Activated CD4-positive, alpha-beta T cell treated with anti-CD3 and anti-CD28 coated beads, Interleukin-2, amount 10 ng/mL, durations not matched to agents 24 days and 14 days (primary cell): ENCODE measurements around the gene C6orf132. TPM values are rescaled to one million over a fixed set of nuclear protein-coding genes. Genes with fewer than 3 reads are reported as not detected.
"Not testable (repeated sequence)": the region's sequence is repeated elsewhere in the genome, so short reads cannot be mapped to it uniquely, and the experiment has no call there.

Source experiments
- DNase-seq: peaks from one replicate; pipeline ENCODE4 v3.0.0; 2022
- H3K27ac Mint-ChIP-seq: one replicate; pipeline ENCODE4 v1.8.0; 2022; ENCODE audit warnings: mild to moderate bottlenecking, mixed read lengths
- H3K27me3 Mint-ChIP-seq: one replicate; pipeline ENCODE4 v1.8.0; 2022; ENCODE audit warnings: mixed read lengths
- H3K36me3 Mint-ChIP-seq: one replicate; pipeline ENCODE4 v1.8.0; 2022; ENCODE audit warnings: low read depth, mild to moderate bottlenecking, mixed read lengths
- H3K4me1 Mint-ChIP-seq: one replicate; pipeline ENCODE4 v1.8.0; 2021; ENCODE audit warnings: mixed read lengths
- H3K4me3 Mint-ChIP-seq: one replicate; pipeline ENCODE4 v1.8.0; 2022; ENCODE audit warnings: mild to moderate bottlenecking, moderate library complexity, mixed read lengths
- H3K9me3 Mint-ChIP-seq: one replicate; pipeline ENCODE4 v1.8.0; 2021; ENCODE audit warnings: mixed read lengths
- intact Hi-C: fragments of 100-400 bp; cut with micrococcal nuclease; formaldehyde crosslinking; loops from one replicate; pipeline ENCODE4 v1.15.1; 2023
- total RNA-seq: library from RNA; stranded (reverse); gene quantifications from 2 replicates; pipeline ENCODE4 v1.2.3, GENCODE V29; 2022

C6orf132 gene
- total RNA-seq, 1 donor from 2014 or later, result 0.40 TPM

DNA sequence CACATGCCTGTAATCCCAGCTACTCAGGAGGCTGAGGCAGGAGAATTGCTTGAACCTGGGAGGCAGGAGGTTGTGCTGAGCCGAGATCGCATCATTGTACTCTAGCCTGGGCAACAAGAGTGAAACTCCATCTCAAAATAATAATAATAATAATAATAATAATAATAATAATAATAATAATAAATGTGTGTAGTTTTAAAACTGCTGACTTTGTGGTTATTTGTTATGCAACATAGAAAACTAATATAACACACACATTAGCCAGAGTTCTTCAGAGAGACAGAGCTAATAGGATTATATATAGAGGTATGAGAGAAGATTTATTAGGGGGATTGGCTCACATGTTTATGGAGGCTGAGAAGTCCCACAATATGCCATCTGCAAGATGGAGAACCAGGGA lies 27.4 kb upstream of the C6orf132 start:
- H3K4me1 Mint-ChIP-seq, H3K27ac Mint-ChIP-seq, H3K27me3 Mint-ChIP-seq, H3K4me3 Mint-ChIP-seq, H3K9me3 Mint-ChIP-seq, H3K36me3 Mint-ChIP-seq, DNase-seq: not testable (repeated sequence)
- intact Hi-C loops, result loop anchor here (5.0 kb wide), 1 partner anchor 322 kb away; no protein-coding TSS in a partner anchor

DNA sequence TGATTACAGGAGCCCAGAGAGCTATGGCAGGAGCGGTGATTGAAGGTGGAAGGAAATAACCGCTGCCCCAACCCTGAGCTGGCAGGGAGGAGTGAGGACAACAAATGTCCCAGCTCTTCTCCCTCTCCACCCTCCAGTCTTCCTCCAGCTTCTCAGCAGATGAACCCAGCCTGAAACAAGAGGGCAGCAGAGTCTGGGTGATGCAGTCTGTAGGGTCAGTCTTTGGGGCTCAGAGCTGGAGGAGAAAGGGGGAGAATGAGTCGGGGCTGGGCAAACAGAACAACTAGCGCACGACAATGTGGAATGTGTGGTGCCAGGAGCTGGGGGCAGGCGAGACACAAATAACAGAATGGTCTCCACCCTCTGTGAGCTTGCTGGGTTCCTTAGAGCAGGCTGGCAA lies 26.2 kb upstream of the C6orf132 start:
- Mint-ChIP-seq H3K4me1 (peaks cover 7% of the 10 kb centered on the region), H3K27me3 (peaks cover 5% of the 10 kb centered on the region), H3K9me3 (no peaks in the 10 kb centered on the region), H3K4me3 (no peak overlapping the region), H3K27ac (no peak overlapping the region), H3K36me3 (no peaks in the 10 kb centered on the region)
- intact Hi-C loops, result loop anchor here (5.0 kb wide), 1 partner anchor 321 kb away; no protein-coding TSS in a partner anchor
- no peak for DNase-seq

DNA sequence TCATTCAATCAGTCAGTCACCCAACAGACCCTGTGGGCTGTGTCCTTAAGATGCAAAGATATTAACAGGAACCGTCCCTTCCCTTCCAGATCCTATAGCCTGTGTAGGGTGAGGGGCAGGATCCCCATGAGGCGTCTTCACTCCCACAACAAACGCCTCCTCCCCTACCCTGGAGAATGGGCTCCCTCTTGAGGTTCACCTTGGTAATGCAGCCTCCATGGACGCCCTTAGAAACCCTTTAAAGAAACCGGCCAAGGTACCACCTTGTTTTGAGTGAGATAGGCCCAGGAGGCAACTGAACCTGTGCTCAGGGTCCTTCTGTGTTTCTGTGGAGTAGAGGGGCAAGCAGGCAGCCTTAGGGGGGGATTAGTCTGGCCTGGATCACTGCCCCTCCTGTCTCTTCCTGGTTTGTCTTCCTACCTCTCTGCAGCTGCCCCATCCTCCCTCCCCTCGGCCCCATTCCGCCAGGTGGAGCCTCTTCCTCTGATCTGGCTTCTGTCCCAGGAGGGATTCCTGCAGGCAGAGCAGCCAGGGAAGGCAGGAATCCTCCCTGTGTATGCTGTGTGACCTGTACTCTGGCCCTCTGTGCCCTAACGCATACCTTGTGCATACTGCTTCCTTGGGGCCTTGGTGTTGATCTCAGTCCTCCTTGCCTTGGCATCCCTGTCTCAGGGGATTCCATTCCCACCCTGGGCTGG lies 24.2 kb upstream of the C6orf132 start:
- Mint-ChIP-seq H3K9me3 (no peaks in the 10 kb centered on the region), H3K27ac (no peak overlapping the region), H3K4me1 (peaks cover 7% of the 10 kb centered on the region), H3K4me3 (no peak overlapping the region), H3K27me3 (peaks cover 7% of the 10 kb centered on the region), H3K36me3 (no peaks in the 10 kb centered on the region)
- intact Hi-C loops, result loop anchor here (1.0 to 5.0 kb wide), 5 partner anchors 48 to 386 kb away; partner anchors contain the start of gene PRICKLE4
- DNase-seq, result peak; percentile 95

DNA sequence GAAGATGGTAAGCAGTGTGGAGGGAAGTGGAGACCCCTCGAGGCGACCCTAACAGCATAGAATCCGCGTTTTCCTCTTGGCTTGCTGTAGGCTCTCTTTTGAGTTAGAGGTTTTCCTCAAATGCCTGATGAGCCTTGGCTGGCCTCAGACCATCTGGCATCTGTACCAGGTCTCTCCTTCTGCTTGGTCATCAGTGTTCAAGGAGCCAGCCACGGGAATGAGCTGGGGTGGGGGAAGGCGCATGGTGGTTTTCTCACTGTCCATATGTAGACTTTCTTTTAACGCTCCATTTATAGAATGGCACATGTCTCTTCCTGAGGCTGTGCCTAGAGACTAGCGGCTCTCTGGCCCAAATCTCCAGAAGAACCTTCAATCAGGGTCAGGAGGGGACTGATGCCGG lies 22.6 kb upstream of the C6orf132 start:
- Mint-ChIP-seq H3K27me3 (peaks cover 14% of the 10 kb centered on the region), H3K4me1 (peaks cover 7% of the 10 kb centered on the region), H3K36me3 (no peaks in the 10 kb centered on the region), H3K4me3 (no peak overlapping the region), H3K9me3 (no peaks in the 10 kb centered on the region), H3K27ac (no peak overlapping the region)
- intact Hi-C loops, result loop anchor here (5.0 kb wide), 1 partner anchor 318 kb away; no protein-coding TSS in a partner anchor
- no peak for DNase-seq

DNA sequence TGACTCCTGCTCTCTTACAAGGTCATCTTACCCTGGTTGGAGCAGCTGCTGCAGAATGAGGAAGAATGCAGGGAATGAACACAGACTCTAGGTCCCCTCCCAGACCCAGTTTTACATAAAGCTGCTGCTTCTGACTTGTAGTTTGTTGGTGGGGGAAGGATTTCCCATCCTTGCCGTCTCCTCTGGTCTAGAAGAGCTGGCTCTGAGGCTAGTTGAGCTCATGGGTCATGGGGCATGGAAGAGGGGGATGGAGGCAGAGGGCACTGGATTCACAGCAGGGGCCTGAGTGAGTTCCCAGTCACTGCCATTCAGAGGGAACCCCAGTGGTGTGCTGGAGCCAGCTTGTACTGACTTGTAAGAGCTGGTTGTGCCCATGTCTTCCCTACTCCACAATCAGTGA lies 21.6 kb upstream of the C6orf132 start:
- no peak overlapping the region for H3K27ac Mint-ChIP-seq
- no peaks in the 10 kb centered on the region for H3K9me3 Mint-ChIP-seq
- H3K27me3 Mint-ChIP-seq, result peaks cover 14% of the 10 kb centered on the region
- peaks cover 7% of the 10 kb centered on the region for H3K4me1 Mint-ChIP-seq
- DNase-seq, result no peak
- H3K4me3 Mint-ChIP-seq, result no peak overlapping the region
- no peaks in the 10 kb centered on the region for H3K36me3 Mint-ChIP-seq
- intact Hi-C loops, result no loop called here

DNA sequence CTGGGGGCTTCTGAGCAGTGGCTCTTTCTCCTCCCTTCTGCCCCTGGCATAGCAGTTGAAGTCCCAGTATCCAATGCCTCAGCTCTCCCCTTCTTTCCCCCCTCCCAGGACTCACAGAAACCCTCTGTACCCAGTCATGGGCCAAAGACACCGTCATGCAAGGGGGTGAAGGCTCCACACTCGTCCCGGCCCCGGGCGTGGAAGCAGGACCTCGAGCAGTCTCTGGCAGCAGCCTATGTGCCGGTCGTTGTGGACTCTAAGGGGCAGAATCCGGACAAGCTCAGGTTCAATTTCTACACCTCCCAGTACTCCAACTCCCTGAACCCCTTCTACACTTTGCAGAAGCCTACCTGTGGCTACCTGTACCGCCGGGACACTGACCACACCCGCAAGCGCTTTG lies 20.4 kb upstream of the C6orf132 start:
- Mint-ChIP-seq H3K27me3 (peaks cover 14% of the 10 kb centered on the region), H3K36me3 (no peaks in the 10 kb centered on the region), H3K4me3 (no peak overlapping the region), H3K27ac (no peak overlapping the region), H3K9me3 (no peaks in the 10 kb centered on the region), H3K4me1 (peaks cover 7% of the 10 kb centered on the region)
- no peak for DNase-seq
- intact Hi-C loops, result no loop called here

DNA sequence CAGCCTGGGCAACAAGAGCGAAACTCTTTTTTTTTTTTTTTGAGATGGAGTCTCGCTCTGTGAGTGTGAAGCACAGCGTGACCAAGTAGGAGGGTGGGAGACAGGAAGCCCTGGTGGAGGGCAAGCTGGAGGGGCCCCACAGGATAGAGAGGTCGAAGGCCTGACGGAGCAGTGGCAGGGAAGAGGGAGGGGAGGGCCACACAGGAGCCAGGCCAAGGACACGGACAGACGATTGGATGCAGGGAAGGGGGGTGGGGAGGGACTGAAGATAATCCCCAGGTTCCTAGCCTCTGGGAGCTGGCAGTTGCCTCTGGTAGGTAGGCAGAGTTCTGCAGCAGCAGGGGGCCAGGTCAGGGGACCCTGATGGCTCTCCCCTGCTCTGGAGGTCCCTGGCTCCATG lies 20.0 kb upstream of the C6orf132 start:
- no peaks in the 10 kb centered on the region for H3K36me3 Mint-ChIP-seq
- H3K4me3 Mint-ChIP-seq, result no peak overlapping the region
- no peak overlapping the region for H3K27ac Mint-ChIP-seq
- H3K4me1 Mint-ChIP-seq, result peaks cover 7% of the 10 kb centered on the region
- H3K9me3 Mint-ChIP-seq, result no peaks in the 10 kb centered on the region
- DNase-seq, result no peak
- H3K27me3 Mint-ChIP-seq, result peaks cover 14% of the 10 kb centered on the region
- intact Hi-C loops, result no loop called here

DNA sequence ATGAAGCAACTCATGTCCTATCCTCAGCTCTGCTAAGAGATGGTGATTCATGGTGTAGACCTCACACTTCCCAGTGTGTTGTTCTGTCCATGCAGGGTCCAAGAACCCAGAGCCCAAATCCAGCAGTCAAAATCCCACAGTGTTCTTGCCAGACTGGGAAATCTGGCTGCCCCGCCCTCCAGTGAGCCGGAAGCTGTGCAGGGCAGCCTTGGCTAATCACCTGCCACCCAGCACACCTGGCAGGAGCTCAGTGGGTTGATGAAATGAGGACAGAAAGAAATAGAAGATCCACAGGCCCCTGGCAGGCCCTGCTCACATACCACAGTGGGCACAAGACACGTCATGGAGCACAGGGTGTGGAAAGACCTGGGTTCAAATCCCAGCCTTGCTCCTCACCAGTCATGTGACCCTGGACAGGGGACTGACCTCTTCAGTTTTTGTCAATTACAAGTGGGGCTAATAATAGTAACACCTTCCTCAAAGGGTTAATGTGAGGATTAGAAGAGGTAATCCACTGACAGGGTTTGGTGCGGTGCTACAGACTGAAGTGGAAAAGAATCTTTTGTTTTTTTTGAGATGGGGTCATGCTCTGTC lies 17.1 kb upstream of the C6orf132 start:
- intact Hi-C loops, result no loop called here
- Mint-ChIP-seq H3K4me1 (no peaks in the 10 kb centered on the region), H3K4me3 (no peak overlapping the region), H3K36me3 (no peaks in the 10 kb centered on the region), H3K9me3 (no peaks in the 10 kb centered on the region), H3K27me3 (peaks cover 9% of the 10 kb centered on the region), H3K27ac (no peak overlapping the region)
- DNase-seq, result no peak

DNA sequence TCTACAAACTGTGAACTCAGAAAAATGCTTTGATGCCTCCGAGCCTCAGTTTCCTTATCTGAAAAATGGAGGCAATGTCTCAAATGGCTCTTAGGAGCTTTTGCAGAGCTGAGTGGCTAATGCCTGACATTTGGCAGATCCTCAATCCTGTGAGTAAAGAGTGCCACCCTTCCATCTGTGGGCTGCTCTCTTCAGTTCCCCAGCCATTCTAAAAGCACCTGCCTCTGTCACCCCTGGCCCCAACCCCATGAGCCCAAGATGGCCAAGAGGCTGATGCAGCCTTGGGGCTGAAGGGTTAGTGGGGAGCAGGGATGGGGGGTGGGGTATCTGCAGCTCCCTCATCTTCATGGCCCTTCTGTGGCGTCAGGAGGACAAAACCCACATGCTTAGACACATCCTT lies 16.2 kb upstream of the C6orf132 start:
- H3K9me3 Mint-ChIP-seq, result no peaks in the 10 kb centered on the region
- no peak overlapping the region for H3K27ac Mint-ChIP-seq
- DNase-seq, result no peak
- H3K27me3 Mint-ChIP-seq, result peaks cover 9% of the 10 kb centered on the region
- intact Hi-C loops, result no loop called here
- H3K36me3 Mint-ChIP-seq, result no peaks in the 10 kb centered on the region
- H3K4me1 Mint-ChIP-seq, result no peaks in the 10 kb centered on the region
- no peak overlapping the region for H3K4me3 Mint-ChIP-seq

DNA sequence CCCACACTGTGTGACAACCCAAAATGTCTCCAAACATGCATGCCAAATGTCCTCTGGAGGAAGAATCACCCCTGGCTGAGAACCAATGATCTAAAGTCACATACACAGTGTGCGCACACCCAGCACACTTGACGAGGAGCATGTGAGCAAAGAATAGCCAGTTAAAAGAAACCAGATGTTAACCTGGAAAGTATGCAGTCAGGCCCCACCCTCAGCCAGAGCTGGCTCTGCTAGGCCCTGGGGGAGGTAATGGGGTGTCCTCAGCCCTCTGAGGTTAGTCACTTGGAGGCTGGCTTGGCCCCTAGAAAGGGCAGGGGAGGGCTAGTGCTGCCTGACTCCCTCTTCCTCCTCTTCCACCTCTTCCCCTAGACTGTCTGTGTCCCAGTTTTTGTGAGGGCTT lies 15.6 kb upstream of the C6orf132 start:
- no peaks in the 10 kb centered on the region for H3K4me1 Mint-ChIP-seq
- intact Hi-C loops, result no loop called here
- no peaks in the 10 kb centered on the region for H3K9me3 Mint-ChIP-seq
- DNase-seq, result no peak
- peaks cover 11% of the 10 kb centered on the region for H3K27me3 Mint-ChIP-seq
- no peak overlapping the region for H3K4me3 Mint-ChIP-seq
- H3K27ac Mint-ChIP-seq, result no peak overlapping the region
- no peaks in the 10 kb centered on the region for H3K36me3 Mint-ChIP-seq

DNA sequence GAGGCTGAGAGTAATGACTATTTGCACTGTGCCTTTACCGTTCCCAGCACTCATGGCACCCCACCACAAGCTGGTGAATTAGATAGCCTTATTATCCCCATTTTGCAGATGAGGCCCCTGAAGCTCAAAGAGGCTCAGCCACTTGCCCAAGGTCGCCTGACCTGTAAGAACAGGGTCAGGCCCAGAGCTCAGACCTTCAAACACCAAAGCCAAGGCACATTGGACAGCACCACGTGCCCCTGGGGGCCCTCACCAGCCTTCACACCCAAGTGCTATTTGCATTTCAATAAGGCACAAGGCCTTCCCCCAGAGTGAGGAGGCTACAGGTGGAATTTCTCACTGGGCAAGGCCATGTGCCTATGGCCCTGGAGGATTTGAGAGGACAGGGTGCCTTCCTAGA lies 14.2 kb upstream of the C6orf132 start:
- peaks cover 11% of the 10 kb centered on the region for H3K27me3 Mint-ChIP-seq
- DNase-seq, result no peak
- H3K9me3 Mint-ChIP-seq, result no peaks in the 10 kb centered on the region
- H3K4me1 Mint-ChIP-seq, result no peaks in the 10 kb centered on the region
- intact Hi-C loops, result no loop called here
- H3K27ac Mint-ChIP-seq, result no peak overlapping the region
- no peaks in the 10 kb centered on the region for H3K36me3 Mint-ChIP-seq
- no peak overlapping the region for H3K4me3 Mint-ChIP-seq

DNA sequence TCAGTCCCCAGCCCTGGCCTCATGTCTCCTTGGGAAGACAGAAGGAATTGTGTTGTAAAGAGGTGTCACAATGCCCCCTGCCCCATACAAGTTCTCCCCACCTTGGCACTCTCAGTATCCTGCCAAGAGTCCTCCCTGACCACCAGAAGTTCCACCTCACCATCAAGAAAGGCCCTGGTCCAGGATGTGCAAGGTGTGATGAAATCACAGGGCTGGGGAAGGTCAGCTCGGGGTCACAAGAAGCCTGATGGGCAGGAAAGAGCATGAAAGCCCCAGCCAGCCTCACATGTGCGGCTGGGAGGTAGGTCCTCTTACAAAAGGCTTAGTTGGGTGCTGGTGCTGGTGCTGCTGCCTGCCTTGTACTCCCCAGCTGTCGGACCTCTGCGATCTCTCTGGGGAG lies 12.9 kb upstream of the C6orf132 start:
- Mint-ChIP-seq H3K27ac (no peak overlapping the region), H3K9me3 (no peaks in the 10 kb centered on the region), H3K27me3 (peaks cover 4% of the 10 kb centered on the region), H3K4me1 (no peaks in the 10 kb centered on the region), H3K4me3 (no peak overlapping the region), H3K36me3 (no peaks in the 10 kb centered on the region)
- intact Hi-C loops, result no loop called here
- DNase-seq, result no peak

DNA sequence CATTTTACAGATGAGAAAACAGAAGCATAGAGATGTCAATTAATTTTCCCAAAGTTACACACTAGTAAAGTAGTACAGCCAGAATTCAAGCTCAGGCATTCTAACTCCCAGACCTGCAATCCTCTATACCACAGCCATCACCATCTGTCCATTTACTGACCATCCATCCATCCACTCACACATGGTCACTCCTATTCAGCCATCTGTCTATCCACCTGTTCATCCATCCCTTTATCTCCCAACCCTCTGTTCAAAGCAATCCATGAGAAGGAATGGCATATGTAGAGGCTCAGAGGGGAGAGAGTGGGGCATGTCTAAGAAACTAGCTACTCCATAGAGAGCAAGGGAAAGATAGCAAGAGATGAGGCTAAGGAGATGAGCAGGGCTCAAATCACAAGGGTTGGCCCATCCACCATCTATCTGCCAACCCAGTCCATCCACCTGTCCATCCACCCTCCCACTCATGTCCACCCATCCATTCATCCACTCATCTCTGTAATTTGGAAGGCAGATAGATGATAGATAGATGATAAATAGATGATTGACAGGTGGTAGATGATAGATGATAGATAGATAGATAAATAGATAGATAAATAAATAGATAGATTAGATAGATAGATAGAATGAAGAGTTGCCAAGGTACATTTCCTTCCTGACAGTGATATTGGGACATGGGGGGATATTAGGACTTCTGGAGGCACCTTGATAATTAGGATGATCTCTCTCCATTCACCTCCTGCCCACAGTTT lies 12.2 kb upstream of the C6orf132 start:
- intact Hi-C loops, result no loop called here
- Mint-ChIP-seq H3K4me1 (no peaks in the 10 kb centered on the region), H3K27me3 (peaks cover 4% of the 10 kb centered on the region), H3K36me3 (no peaks in the 10 kb centered on the region), H3K27ac (no peak overlapping the region), H3K4me3 (no peak overlapping the region), H3K9me3 (no peaks in the 10 kb centered on the region)
- DNase-seq, result no peak

DNA sequence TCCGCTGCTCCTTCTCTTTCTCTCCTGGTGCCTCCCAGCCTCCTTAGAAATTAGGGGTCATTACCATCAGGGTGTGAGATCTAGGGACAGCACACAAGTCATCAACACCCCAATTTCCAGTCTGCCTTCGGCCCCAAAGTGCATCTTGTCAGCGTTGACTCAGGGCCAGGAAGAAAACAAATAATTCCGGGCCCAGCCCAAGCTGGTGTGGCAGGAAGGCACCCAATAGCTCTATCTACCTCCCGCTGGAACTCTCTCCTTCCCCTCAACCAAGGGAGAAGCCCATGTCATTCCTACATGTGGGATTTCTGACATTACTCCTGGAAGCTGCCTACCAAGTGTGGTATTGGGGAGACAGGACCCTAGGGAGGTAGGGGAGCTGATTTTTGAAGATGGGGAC lies 11.5 kb upstream of the C6orf132 start:
- H3K27ac Mint-ChIP-seq, result no peak overlapping the region
- no peaks in the 10 kb centered on the region for H3K9me3 Mint-ChIP-seq
- H3K27me3 Mint-ChIP-seq, result peaks cover 4% of the 10 kb centered on the region
- intact Hi-C loops, result no loop called here
- DNase-seq, result no peak
- no peak overlapping the region for H3K4me3 Mint-ChIP-seq
- no peaks in the 10 kb centered on the region for H3K36me3 Mint-ChIP-seq
- H3K4me1 Mint-ChIP-seq, result no peaks in the 10 kb centered on the region
